T follicular helper cell (primary cell): ENCODE data around the gene KRTAP5-4.
A peak's percentile ranks its signal among the peaks of the same experiment; 100 is the strongest.
"Not testable (repeated sequence)": the region's sequence is repeated elsewhere in the genome, so short reads cannot be mapped to it uniquely, and the experiment has no call there.

Experiments used
- DNase-seq: peaks from one replicate; pipeline ENCODE4 v3.0.0-alpha.2; 2020; ENCODE audit warnings: low read depth

The KRTAP5-4 gene

GRCh38 chr11:1637628-1638027 lies 15.7 kb upstream of the KRTAP5-4 start:
- DNase-seq = no peak

GRCh38 chr11:1636291-1636950 lies 14.5 kb upstream of the KRTAP5-4 start:
- DNase-seq = no peak

GRCh38 chr11:1633864-1634263 lies 11.9 kb upstream of the KRTAP5-4 start:
- DNase-seq = no peak

- no peak for DNase-seq
These were observed 10.2 kb upstream of the KRTAP5-4 start for GRCh38 chr11:1632053-1632714.

GRCh38 chr11:1631066-1631568 lies 9.2 kb upstream of the KRTAP5-4 start:
- DNase-seq = no peak

- no peak for DNase-seq
These were observed 8.3 kb upstream of the KRTAP5-4 start for GRCh38 chr11:1630271-1630670.

GRCh38 chr11:1629326-1630185 lies 7.6 kb upstream of the KRTAP5-4 start, which contains the start of gene KRTAP5-5:
Gene KRTAP5-5, plus strand, starts transcription at chr11:1629775. Its CDS starts 66 bp downstream, at chr11:1629841.
- DNase-seq = no peak

GRCh38 chr11:1628506-1629325 lies 6.8 kb upstream of the KRTAP5-4 start:
- DNase-seq = peak; percentile 42

- DNase-seq = no peak
These were observed 3.6 kb upstream of the KRTAP5-4 start for GRCh38 chr11:1625541-1625940.

- no peak for DNase-seq
These were observed 2.7 kb upstream of the KRTAP5-4 start for GRCh38 chr11:1624621-1625020.

- no peak for DNase-seq
These were observed 1.8 kb upstream of the KRTAP5-4 start for GRCh38 chr11:1623716-1624115.

GRCh38 chr11:1619449-1619848 lies 2.5 kb downstream of the KRTAP5-4 start:
- DNase-seq = peak; percentile 12

- DNase-seq = no peak
These were observed 3.7 kb downstream of the KRTAP5-4 start for GRCh38 chr11:1618231-1618630.

- no peak for DNase-seq
These were observed 13.6 kb downstream of the KRTAP5-4 start, which contains the start of gene KRTAP5-3 for GRCh38 chr11:1608363-1608762. Gene KRTAP5-3, minus strand, starts transcription at chr11:1608463. Its CDS starts 78 bp downstream, at chr11:1608385.

- DNase-seq = not testable (repeated sequence)
These were observed 14.0 kb downstream of the KRTAP5-4 start for GRCh38 chr11:1607901-1608300.

- DNase-seq = not testable (repeated sequence)
These were observed 14.6 kb downstream of the KRTAP5-4 start for GRCh38 chr11:1607156-1607845.

- DNase-seq = not testable (repeated sequence)
These were observed 16.0 kb downstream of the KRTAP5-4 start for GRCh38 chr11:1605923-1606322.

GRCh38 chr11:1604711-1605110 lies 17.2 kb downstream of the KRTAP5-4 start:
- no peak for DNase-seq

- DNase-seq = no peak
These were observed 17.8 kb downstream of the KRTAP5-4 start for GRCh38 chr11:1604181-1604580.

GRCh38 chr11:1603629-1604028 lies 18.3 kb downstream of the KRTAP5-4 start:
- no peak for DNase-seq

- not testable (repeated sequence) for DNase-seq
These were observed 20.3 kb downstream of the KRTAP5-4 start for GRCh38 chr11:1601663-1602062.
